UCSD-AML1 (cell line): ENCODE results near the gene KIF21B.
A peak's percentile ranks its signal among the peaks of the same experiment; 100 is the strongest.

Experiments
- DNase-seq: peaks from one replicate; lab custom pipeline; 2025; ENCODE audit not compliant: unreplicated experiment; lab: John Stamatoyannopoulos, UW

KIF21B gene

DNA sequence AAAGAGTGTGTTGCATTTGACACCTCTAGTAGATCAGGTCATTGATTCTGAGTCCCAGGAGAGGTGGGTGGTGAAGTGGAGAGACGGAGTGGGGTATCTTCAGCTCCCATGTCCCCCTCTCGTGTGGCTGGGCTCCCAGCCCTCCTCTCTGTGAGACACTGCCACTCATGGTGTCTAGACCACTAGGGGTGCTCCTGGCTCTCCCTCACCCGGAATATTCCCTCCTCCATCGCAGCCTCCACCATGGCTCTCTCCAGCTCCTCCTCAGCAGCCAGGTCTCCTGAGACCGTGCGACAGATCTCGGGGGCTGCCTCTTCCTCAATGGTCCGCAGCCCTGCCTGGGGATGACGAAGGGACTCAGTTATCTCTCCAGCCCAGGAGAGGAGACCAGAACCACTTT is 20.6 kb upstream of the KIF21B start:
- no peak for DNase-seq

DNA sequence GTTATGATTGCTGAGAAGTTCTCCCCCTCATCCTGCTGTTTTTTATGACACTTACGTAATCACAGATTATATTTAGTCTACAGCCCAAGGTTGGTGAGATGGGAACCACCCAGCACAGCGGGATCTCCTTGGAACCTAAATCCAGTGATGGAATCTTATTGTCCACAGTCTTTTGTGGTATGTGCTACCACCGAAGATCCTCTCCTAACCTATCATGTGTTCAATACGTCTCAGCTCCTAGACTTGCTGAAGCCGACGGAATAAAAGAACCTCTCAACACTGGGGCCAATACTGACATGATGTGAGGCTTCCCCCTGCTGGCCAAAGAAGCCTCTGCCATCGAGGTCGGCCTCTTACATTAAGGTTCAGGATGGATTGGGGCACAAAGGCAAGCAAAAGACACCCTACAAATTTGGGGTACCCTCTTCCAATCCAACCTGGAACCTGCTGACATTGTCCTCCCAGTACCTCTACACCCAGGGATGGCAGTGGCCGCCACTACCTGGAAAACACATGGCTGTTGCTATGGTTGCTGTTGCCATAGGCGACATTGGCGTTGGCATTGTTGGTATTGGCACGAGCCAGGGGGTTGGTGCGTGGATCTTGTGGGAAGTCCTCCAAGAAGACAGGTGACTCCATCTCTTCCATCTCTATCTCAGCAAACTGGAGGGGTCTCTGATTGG is 19.4 kb upstream of the KIF21B start:
- DNase-seq: peak; percentile 63

DNA sequence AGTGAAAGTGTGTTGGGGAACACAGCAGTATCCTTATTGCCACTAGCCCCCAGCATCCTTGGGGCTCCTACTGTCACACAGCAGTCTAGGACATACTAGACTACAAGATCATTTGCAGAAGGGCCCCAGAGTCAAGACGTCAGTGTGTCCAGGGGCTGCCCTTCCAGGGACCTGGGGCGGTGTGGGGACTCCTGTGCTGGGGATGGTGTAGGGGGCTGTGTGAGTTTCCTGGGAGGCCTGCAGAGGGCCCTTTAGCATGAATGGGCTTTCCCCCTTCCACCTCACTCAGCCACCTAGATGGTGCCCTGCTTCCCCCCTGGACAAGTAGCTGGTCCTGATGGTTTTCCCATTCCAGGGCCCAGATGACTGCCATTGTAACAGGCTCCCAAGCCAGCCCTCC is 17.5 kb upstream of the KIF21B start:
- DNase-seq: no peak

DNA sequence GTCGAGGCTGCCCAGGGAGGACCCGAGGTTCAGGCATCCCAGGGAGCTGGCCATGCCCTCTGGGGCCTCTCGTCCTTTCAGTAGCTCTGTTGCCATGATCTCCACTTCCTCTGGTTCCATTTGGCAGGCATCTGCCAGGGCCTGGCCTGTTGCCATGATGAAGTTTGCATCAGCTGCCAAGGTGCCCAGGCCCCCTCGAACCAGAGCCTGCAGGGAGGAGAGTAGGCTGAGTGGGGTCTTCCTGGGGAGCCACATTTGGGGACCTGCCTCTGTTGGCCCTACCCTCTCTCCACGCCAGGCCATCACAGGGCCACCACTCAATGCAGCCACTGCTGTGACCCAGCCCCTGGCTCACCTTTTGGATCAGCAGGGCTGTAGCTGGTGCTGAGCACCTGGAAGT is 16.4 kb upstream of the KIF21B start:
- no peak for DNase-seq

DNA sequence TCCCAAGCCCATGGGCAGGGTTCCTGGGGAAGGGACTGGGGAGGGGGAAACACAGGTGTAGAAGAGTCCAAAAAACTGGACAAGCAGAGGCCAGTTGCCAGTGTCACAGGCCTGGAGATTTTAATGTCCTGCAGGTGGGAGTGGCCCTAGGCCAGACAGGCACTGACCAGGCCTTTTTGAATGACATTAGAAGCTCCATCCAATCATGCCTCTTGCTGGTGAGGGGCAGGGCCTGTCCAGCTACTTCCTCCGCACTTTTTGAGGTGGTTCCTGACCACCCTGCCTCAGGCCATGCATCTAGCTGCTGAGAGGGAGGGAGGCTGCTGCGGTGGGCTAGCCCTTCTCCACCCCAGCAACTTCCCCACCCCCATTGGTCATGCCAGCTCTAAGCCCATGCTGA is 15.9 kb upstream of the KIF21B start:
- DNase-seq: no peak

DNA sequence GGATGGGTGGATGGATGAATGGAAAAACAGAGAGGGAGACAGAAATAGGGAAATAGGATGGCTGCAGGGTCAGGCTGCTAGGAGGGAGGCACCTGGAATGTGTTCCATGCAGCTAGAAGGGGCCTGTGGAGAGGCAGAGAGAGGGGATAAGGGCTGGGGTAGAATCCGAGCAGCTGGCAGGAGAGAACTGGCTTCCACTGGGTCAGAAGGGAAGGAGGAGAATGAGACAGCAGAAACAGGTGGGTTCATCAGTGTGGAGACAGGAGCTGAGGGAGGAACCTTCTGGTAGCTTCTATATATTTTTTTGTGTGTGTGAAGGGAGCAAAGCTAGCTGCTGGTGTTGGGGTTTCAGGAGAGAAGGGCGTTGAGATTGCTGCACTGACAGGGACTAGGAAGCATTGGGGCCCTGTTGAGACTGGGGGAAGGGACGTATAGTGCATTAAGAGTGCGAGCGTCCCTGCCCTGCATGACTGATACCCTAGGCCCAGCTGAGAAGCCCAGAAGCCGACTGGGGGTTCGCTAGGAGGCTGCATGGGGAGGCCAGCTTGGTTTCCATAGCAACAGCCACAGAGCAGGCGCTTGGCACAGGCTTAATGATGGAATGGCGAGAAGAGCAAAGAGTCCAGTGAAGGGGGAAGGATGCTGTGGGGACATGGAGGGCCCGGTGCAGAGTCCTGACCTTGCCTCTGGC is 14.8 kb upstream of the KIF21B start:
- DNase-seq: no peak

DNA sequence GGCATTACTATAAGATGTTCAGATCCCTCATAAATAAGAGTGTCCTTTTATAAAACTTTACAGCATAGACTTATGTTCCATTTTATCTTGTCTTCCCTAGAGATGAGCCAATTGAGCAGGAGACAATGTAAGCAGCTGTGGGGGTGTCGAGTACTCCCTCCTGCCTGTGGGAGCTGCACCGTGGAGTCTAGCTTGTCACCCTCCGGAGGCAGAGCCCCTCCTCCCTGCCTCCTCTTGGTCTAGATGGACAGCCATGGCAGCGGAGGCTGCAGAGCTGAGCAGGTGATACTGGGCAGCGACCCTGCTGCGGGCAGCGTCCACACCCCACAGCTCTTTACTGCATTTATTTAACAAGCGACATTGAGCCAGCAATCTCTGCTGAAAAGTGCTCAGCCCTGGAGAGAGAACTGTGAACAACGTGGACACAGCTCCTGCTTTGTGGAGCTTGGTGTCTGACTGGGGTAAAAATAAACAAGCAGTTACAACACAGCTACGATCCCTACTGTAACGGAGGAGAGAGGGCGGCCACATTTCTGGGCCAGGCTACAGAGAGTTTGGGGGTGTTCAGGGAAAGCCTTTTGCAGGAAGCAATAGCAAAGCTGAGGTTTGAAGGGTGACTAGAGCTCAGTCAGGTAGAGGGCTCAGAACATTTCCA is 12.8 kb upstream of the KIF21B start:
- DNase-seq: no peak

DNA sequence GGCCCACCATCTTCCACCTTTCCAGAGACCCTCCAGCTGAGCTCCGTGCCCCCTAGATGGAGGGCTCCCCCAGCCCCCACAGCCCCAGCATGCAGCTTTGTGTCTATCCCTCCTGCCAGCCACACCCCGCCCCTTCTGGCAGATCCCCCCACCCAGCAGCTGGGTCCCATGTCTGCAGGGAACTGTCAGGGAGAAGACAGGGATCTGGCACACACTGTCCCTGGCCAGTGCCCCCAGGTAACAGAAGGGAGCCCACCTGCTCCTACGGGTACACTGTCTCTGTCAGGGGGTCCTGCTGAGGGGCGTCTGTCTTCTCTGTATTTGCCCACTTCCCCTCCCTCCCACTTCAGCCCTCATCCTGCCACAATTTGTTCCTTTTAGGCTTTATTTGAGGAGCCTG is 11.2 kb upstream of the KIF21B start:
- no peak for DNase-seq

DNA sequence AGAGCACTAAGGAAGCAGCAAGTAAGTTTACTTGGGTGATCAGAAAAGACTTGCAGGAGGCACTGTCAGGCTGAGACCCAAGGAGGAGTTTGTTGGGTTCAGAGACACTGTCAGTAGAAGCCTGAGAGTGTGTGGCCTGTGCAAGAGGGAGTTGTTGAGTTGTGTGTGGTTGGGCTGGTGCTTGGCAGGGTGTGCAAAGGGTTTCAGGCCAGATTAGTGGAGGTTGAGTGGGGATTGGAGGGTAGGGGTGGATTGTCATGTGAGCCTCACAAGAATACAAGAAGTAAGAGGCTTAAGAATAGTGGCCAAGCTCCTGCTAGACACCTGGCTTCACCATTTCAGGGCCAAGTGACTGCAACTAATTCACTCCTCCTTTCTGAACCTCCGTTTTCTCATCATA is 8.9 kb upstream of the KIF21B start:
- DNase-seq: no peak

DNA sequence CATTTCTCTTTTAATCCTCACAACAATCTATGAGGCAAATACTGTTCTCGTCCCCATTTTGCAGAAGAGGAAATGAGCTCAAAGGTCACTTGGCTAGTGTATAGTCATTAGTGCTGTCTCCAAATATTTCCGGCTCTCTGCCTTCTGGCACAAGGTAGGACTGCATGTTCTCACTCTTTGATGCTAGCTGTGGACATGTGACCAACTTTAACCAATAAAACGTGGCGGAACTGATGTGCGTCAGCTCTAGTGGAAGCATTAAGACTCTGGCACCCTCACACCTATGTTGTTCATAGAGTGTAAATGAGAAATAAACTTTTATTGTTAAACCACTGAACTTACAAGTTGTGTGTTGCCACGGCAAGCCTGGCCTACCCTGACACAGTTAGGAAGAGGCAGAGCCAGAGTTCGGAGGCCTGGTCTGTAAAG is 5.0 kb upstream of the KIF21B start:
- DNase-seq: no peak

DNA sequence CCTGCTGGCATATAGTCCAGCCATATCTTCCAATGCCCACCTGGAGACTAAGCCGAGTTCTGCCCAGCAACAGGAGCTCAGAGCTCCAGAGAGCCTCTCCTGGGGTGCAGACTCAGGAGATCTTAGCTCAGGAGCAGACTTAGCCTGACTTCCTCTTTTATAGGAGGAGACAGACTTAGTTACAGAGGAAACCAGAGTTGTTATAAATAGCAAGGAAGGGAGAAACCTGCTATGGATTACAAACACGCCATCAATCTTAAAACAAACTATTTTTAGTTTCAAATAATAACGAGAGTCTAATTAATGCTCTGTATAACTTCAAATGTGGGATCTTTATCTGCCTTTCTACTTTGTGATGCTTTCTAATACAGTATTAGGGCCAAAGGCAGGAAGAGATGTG is 3.3 kb upstream of the KIF21B start:
- DNase-seq: peak; percentile 34

DNA sequence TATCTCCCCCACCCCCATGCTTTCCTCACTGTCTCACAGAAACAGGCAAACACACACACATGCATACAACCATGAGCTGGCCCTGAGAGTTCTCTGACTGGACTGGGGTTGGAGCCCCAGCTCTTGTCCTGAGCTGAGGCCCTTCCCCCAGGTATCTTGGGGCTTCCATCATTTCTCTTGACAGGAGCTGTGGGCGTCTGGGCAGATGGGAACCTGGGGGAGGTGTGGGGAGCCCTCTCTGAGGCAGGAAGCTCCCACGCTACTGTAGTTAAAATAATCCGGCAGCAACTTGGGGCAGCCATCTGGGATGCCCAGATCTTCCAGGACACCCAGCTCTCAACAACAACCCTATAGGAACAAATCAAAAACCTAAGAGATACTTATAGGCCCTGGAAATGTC is 2.7 kb upstream of the KIF21B start:
- DNase-seq: peak; percentile 35

DNA sequence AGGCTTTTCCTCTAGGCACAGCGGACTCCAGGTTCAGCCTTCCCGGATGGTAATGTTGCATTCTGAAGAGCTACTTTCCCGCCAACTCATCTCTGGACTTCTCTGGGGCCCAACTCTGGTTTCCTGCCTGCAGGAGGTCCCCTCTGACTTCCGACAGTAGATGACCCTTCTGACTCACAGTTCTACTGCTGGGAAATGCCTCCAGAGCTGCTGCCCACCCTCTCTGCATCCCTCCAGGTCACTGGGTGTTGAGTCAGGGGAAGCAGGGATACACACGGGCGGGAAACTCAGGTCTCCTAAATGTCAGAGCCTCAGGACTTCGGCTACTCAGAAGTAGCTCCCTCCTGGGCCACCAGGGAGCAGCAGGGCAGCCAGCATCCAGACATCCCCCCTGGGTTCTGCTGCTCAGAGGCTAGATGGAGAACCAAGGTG is 2.1 kb upstream of the KIF21B start:
- DNase-seq: peak; percentile 50

DNA sequence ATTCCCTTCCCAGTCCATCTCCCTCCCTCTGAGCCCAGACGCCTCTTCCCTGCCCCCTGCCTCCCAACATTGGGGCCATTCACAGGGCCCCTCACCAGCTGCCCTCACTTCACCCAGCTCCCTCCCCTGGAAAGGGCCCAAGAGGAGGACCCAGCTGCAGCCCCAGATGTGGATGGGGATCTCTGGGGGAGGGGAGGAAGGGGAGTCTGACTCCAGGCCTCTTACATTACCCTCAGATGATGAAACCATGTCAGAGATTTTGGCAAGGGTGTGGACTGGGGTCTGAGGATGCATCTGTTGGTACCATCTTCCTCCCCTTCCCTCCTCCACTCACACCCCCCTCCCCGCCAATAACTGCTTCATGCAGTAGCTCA is 1.1 kb upstream of the KIF21B start:
- DNase-seq: no peak

DNA sequence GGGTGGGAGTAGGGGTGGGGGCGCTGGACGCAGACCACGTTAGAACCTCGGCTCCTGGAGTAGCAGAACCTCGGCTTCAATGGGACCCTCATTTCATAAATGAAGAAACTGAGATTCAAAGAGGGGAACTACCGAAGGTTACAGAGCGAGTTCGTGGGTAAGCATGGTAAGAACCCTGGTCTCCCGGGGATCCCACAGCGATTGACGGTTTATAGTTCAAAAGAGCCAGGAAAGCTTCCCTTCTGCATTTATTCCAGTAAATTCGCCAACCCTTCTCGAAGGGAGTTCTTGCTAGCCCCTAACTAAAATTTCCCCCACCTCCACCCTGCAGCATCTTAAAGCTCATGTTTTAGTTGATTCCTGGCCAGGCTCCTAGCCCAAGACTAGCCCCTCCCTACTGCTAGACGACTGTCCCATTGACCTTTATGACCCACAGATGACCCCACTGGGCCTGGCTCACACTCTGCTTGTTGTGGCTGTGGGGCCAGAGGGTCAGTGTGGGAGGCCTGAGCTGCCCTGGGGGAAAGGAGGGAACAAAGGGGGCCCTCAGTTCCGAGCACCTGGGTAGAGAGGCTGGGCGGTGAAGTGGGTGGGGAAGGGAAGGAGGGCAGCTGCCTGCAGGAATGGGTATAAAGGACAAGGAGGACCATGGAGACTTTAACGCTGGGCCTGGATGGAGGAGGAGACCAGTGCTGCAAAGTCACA is 558 bp upstream of the KIF21B start:
- no peak for DNase-seq

DNA sequence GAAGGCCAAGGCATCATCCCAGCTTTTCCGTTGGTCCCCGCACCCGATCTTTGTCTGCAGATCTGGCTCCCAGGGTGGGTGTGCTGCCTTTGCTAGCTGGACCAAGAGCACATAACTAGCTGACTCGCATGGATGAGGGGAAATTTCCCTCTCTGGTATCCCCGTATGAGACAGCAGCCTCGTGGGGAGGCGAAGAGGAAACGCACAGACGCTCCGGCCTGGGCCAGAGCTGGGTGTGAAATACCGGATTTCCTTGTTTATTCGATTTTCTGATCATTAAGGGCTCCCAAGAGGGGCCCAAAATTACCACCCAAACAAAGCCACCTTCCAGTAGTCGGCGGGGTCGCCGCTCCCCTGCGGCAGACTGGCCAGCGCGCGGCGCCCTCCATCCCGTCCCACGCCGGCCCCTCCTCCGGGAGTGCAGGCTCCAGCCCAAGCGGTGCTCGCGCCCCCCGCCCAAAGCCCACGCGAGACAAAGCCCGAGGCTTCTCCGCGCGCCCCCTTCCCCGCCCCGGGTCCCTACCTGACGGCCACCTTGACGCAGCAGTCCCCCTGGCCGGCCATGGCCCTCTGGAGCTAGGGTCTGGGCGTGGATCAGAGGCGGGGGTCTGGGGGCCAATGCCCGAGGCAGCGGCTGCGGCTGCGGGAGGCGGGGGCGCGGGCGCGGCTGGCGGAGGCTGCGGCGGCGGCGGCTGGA is 546 bp downstream of the KIF21B start:
- peak; percentile 41 for DNase-seq

DNA sequence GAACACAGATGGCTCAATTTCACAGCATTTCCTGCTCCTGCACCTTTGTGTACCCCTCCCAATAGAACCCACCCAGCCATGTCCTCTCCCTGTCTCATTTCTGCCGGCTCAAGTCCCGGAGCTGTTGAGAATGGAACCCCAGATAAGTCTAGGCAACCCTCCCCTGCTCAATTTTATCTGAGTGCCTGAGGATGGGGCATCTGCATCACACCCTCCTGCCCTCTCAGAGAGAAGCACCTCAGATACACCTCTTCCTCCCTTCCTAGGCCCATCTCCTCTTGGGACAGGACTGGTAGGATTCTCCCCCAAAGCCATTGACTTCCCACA is 1.1 kb downstream of the KIF21B start:
- no peak for DNase-seq

DNA sequence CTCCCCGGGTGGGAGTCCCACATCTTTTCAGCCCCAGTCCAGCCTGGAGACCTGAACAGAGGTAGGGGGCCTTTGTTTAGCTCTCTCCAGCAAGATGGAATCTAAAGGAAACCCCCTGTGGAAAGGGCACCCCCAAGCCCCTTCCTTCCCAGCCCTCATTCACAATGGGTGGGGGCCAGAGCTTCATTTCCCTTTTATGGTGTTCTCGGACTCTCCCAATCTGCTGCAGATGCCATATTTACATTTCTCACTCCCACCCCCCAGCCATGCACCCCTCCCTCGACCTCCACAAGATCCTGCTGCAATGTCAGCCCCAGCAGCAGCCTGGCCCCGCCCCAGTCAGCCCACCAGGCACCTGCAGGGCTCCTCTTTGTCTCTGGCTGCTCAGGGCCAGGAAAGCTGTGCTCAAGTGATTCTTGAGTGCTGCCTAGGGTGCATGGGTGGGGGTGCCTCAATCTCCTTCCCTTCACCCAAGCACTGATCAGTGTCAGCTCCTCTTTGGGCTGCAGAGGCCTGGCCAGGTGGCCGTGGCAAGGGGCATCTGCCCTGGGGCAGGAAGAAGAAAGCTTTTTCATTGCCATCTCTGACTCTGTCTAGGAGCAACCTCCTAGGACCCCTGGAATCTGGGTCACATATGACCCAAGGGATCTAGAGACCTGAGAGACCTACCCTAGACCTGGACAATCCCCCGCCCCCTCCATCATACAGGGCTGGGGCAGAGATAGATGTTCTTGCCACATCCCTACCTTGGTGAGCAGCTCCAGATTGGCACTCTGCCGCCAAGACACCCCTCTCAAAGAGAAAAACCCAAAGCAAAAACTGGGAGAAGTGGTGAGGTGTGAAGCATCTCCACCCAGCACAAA is 1.7 kb downstream of the KIF21B start:
- DNase-seq: no peak

DNA sequence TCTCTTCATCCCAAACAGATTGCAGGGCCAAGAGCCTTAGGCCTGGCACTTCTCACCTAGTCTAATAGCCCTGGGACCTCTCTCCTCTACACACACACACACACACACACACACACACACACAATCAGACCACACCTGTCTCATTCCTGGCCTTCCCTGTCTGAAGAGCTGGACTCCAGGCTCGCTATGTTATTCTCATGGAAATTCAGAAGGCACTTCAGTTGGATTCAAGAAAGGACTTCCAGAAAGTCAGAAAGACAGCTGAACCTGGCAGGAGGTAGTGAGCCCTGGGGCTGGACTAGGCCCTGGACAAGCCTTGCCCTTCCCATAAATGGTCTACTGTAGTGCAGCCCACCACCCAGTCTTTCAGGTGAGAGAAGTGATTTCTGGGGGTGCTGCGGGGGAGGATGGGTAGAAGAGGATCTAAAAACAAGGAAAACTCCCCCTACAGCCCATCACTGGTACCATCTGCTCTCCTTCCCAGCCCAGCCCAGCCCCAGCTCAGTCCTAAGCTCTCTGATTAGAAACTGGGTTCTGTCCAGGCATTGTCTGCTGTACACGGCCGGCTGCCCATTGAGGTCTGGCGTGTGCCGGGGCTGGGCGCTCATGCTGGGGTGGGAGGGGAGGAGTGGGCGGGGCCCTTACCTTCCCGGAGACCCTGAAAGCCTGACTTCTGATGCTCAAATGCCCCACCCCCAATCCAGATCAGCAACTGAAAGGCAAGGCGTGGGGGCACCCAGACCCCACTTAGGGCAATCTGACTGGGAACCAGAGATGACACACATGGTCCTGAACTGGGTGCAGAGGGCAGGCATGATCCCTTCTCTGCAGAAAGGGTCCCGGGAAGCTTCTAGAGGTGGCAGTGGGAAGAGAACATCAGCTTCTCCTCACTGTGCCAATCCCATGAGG is 2.5 kb downstream of the KIF21B start:
- DNase-seq: peak; percentile 37
